ENCODE results near the gene DTNA.
"Not testable (repeated sequence)": the region's sequence is repeated elsewhere in the genome, so short reads cannot be mapped to it uniquely, and the experiment has no call there.

DTNA gene

DNA sequence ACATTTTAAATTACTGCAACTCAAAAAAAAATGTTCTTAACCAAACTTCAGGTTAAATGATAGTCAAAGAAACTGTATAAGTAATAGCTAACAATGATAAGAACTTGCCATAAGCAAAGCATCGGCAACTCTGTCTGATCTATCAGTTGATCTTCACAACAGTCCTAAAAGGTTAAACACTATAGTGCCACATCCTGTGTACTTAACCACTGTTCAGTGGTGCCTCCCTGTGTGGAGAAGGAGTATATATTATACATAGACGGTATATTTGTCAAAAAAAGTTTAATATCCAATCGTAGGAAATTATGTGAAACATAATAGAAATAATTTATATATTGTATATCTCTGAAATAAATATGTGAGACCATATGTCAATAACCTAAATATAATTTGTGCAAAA is 13.0 kb downstream of the DTNA start:
- no peak for DNase-seq (ENCODE audit: low read depth in 4 of 4, low spot score in 1 of 4)

DNA sequence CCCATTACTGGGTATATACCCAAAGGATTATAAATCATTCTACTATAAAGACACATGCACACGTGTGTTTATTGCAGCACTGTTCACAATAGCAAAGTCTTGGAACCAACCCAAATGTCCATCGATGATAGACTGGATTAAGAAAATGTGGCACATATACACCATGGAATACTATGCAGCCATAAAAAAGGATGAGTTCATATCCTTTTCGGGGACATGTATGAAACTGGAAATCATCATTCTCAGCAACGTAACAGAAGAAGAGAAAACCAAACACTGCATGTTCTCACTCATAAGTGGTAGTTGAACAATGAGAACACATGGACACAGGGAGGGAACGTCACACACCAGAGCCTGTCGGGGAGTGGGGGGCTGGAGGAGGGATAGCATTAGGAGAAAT is 15.6 kb downstream of the DTNA start:
- not testable (repeated sequence) for DNase-seq (ENCODE audit: low read depth in 4 of 4, low spot score in 1 of 4)

DNA sequence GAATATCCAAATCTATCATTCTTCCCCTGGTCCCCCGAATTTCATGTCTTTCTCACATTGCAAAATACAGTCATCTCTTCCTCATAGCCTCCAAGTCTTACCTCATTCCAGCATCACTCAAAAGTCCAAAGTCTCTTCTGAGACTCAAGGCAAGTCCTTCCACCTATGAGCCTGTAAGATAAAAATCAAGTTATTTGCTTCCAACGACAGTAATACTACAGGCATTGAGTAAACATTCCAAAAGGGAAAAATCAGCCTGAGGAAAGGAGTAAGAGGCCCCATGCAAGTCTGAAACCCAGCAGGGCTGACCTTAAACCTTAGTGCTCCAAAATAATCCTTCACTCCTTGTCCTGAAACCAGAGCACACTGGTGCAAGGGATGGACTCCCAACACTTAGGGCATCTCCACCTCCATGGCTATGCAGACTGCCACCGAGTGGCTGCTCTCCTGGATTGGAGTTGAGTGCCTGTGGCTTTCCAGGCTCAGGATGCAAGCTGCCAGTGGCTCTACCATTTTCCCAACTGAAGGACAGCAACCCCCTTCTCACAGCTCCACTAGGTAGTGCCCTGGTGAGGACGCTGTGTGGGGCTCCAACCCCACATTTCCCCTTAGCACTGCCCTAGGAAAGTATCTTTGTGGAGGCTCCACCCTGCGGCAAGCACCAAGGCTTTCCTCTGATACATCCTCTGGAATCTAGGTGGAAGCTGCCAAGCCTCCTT is 16.3 kb downstream of the DTNA start:
- DNase-seq (ENCODE audit: low read depth in 4 of 4, low spot score in 1 of 4), result no peak

DNA sequence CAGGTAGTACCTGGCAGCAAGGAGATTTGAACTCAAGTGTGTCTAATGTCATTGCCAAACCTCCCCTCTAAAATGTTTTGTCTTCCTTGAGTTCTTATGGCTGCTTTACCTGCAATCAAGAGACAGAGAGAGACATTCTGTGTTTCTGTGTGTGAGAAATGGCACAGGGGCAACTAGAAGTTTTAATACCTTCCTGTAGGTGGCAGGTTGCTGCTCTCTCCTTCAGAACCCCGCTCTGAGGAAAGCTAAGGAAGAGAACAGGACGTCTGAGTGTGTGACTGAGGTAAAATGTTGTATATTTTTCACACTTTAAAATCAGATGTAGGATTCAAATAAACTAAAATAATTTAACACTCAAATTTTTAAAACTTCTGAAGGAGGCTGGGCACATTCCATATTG is 19.2 kb downstream of the DTNA start:
- DNase-seq (ENCODE audit: low read depth in 4 of 4, low spot score in 1 of 4), result no peak

DNA sequence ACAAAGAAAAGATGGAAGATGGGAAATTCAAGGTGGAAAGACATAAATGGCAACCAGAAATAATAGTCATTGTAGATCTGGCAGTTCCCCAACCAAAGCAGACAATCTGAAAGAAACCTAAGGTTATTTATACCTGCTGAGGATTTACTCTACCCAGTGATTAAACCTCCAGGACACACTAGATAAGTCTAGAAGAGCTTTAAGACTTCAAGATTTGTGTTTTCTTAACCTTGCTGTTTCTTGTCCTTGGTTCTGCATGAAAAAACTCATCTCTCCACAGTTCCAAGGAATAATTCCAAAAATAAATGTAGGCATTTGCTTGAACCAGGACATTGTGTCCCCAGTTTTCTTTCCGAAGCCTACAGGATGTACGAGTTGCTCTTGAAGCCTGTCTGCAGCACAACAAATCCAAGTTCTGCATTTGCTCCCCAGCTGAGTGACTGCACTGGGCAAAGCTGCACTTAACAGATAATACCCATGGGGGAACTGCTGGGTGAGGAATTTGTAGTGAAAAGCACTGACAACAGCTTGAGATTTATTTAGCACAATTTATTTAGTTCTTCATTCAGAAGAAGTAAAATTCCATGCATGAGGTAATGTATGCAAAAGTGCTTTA is 19.8 kb downstream of the DTNA start:
- DNase-seq (ENCODE audit: low read depth in 4 of 4, low spot score in 1 of 4), result no peak

DNA sequence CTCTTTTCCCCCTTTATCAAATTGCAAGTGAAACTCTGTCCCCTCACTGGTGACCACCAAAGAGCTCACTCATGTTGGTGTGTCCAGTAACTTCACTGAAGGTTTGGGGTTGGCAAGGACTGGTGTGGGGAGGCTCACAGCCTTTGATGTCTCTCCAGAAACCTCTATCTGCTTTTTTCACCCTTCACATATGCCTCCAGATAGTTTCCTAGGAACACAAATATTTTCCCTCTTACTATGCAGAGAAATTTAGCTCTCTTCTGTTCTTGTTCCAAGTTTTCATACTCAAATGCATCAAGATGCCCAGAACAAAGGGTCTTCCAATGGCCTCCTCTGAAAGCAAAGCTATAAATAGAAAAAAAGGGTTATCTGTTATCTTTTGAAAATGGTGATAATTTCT is 20.7 kb downstream of the DTNA start:
- DNase-seq (ENCODE audit: low read depth in 4 of 4, low spot score in 1 of 4), result no peak

DNA sequence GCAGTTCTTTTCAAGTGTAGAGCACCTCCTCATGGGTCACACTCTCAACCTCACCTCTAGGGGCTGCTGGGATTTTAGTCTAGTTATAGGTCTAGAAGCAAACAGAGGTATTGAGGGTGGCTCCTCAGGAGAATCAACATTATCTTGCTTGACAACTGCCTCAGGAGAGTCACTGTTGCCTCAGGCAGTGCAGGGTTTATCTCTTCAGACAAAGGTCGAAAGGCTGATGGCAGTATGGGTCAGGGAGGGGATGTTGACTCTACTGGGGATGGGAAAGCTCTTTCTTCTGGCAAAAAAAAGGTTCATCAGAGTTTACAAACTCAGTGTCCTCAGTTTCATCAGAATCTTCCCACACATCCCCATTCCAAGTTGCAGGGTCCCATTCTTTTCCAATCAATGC is 24.0 kb downstream of the DTNA start:
- DNase-seq (ENCODE audit: low read depth in 4 of 4, low spot score in 1 of 4), result no peak

DNA sequence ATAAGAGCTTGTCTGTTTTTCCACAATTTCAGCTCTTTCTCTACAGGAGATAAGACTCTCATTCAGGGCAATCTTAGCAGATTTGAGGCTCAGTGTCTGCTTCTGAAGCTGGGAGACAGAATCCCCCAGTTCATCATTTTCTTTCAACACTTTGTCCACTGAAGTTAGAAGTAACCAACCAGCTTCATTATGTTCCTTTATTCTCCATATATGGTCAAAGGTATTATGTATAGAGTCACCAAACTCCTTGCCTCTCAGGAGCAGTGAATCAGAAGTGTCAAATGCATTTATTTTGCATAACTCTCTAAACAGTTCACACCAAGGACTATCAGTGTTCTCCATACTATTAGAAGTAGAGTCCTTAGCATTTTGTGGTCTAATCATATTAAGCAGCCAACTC is 24.4 kb downstream of the DTNA start:
- DNase-seq (ENCODE audit: low read depth in 4 of 4, low spot score in 1 of 4), result not testable (repeated sequence)

DNA sequence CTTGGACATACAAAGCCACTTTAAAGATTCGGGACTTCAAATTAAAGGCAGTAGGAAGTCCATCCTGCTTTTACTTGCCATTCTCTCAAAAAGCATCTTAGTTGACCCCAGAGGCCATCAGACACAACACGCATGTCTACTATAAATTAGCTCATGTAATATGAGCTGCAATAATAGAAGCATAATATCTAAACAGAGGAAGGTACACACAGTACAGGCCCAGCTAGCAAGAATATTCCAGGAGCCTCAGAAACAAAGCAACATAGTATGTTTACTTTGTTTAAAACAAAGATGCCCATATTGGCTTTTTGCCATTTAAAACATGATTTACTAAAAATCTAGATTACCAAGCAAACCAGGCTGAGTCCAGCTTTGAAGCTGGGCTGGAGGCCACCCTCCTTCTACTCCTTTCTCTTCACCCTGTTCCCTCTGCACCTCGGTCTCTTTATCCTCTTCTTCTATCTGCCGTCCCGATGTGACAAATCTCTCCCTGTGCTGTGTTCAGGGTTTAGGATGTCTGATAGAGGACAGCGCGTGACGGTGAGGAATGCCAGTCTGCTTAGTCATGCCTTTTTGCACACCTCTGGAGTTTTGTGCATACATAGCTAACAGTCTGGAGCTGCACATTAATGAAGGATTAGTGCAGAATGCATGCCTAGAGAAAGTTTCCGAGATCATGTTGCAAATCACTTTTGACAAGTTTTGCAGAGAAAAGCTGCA is 28.2 kb downstream of the DTNA start:
- no peak for DNase-seq (ENCODE audit: low read depth in 4 of 4, low spot score in 1 of 4)

DNA sequence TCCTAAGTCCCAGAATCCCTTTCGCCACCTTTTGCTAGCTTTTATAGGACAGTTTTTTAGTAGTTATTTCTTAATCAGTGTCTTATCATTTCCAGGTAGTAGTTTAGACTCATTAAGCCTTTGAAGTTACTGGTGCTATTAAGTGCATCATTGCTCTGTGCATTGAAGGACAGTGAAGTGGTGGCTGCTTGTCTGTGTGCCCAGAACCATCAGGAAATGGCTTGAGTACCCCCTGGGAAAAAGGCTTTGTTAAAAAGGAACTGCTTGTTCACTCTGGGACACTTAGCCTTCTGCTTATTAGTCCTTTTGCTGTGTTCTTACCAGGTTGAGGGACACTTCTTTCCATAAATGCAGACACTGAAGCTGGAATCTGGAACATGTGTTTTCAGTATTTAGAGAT is 30.0 kb downstream of the DTNA start:
- DNase-seq (ENCODE audit: low read depth in 4 of 4, low spot score in 1 of 4), result no peak

DNA sequence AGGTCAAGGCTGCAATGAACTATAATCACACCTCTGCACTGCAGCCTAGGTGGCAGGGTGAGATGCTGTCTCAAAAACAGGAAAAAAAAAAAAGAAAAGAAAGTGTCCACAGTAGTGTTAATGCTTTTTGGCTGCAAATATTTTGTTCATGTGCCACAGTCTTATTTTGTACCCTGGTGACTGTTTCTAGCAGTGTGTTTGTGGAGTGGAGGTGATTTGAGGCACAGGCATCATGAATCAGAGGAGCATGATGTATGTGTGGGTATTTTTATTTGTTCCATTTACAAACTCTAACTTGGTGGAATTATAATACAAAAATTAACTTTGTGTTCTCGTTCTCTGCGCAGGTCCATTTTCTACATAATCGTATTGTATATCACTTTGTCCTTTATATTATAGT is 30.6 kb downstream of the DTNA start:
- DNase-seq (ENCODE audit: low read depth in 4 of 4, low spot score in 1 of 4), result no peak

DNA sequence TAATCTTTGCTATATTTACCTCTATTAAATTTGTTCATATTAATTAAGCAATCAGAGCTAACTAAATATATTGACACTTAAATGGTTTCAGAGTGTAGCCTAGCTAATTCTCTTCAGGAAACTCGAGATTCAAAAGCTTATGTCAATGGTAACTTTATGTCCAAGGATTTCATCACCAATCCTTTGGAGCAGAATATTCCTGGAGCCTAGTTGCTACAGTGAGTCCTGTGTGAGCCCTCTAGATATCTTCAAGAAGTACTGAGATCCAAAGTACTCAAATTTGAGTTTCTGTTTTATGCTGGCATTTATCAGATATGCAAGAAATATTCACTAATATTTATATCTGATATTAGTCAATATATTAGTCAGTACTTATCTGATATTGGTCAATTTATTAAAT is 31.3 kb downstream of the DTNA start:
- no peak for DNase-seq (ENCODE audit: low read depth in 4 of 4, low spot score in 1 of 4)

DNA sequence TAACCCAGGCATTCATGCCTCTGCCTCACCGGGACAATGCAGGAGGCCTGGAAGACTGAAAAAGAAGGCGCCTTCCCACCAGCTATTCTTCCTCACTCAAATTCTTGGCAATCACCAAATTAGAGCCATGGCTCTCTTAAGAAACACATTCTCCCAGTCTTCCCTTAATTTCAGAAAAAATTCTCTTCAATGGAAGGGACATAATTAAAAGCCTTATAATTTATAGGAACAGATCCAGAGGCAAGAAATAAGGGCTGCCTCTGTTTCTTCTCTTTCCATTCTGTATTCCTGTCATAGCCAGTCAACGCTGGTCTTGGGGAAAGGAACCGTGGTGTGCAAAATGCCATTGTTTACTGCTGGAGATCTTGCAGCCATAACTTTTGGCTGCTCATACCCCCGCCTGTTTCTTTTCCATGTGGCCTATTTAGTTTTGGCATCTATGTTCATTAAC is 32.8 kb downstream of the DTNA start:
- DNase-seq (ENCODE audit: low read depth in 4 of 4, low spot score in 1 of 4), result no peak

DNA sequence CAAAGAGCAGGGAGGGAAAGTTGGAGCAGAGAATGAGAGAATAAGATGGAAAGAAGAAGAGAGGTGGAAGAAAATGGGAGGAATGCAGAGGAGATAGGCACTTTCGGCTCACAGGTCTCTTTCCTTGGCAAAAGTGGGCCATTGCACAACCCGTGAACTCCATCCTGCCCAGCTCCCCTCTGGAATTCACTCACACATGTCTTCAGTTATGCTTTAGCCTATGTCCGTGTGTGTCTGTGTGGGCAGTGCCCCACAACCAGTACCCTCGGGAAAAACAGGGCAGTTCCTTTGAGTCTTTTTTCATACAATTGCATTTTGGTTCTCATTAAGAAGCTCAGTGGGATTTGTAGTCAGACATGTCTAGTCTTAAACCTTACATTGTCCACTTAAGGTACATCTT is 34.5 kb downstream of the DTNA start:
- no peak for DNase-seq (ENCODE audit: low read depth in 4 of 4, low spot score in 1 of 4)

DNA sequence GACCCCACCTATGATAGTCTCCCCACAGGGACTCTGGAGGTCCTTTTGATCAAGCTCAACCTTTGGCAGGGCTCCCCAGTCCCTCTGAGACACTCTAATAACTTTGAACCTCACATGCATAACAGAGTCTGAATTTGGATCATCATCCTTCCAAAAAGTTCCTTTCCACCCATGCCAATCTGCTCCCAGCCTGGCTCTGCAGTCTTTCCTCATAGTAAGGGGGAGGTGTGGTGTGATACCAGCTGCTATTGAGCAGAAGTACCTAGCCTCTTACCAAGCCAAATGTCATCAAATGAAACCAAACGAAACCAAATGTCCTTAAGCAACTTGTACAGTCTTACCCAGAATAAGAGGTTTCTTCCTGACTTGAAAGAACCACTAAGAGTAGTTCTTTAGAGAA is 36.5 kb downstream of the DTNA start:
- no peak for DNase-seq (ENCODE audit: low read depth in 4 of 4, low spot score in 1 of 4)

DNA sequence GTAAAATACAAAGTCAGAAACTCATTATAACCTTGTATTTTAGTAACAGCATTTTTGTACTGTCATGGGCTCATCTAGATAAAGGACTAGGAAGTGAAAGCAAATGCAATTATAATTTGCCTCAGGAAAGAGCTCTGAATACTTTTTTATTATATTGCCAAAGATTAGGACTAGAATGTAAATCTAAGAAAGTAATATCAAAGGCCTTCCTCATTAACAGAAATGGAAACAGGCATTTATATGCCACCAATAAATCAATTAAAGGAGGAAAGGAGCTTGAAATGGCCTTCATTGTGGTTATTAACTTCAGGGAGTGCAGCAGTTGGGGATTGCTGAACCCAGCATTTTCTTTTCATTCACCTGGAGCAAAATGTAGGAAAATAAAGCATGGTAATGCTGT is 39.6 kb downstream of the DTNA start:
- no peak for DNase-seq (ENCODE audit: low read depth in 4 of 4, low spot score in 1 of 4)

DNA sequence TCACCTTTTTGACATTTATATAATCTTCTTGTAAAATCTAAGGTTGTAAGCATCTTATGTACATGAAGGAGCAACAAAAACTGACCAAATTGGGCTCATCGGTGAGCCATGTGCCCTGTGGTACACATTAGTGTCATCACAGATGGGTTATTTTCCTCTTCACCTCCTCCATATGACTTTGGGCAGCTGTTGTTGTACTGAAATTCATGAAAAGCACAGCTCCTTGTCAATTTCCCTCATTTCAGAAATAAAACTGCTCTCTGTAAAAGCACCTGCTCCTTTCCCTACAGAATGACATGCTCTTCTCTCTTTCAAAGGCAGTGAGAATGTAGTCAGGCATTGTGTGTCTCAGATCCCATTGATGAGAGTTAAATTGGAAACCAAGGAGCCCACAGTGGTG is 42.0 kb downstream of the DTNA start:
- no peak for DNase-seq (ENCODE audit: low read depth in 4 of 4, low spot score in 1 of 4)

DNA sequence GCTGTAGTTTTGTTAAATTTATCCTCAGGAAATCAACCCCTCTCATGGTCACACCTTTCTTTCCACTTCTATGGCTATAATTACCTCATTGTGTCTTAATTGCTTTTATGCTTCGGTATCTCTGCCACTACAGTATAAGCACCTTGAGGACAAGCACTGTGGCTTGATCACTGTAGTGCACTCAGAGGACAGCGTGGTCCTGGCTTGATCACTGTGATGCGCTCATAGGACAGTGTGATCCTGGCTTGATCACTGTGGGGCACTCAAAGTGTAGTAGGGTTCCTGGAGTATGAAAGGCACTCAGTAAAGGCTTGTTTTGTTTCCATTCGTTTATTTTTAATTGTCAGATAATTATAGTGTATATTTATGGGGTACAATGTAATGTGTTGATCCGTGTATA is 44.2 kb downstream of the DTNA start:
- no peak for DNase-seq (ENCODE audit: low read depth in 4 of 4, low spot score in 1 of 4)

DNA sequence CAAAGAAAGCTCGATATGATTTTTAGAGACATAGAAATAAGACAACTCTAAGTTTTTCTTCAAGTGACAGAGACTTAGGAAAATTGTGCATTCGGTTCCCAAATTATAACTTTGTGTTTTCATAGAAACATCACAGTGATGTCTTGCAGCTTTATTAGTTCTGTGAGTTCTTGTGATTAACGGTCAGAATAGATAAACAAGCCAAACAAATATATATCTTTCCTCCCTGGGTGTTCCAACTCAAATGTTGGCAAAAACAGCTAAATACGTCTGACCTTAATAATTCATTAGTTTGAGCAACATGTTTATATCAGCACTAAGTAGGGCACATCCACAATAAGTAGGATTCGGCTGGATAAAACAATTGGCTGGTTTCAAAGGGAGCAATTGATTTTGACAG is 47.6 kb downstream of the DTNA start:
- no peak for DNase-seq (ENCODE audit: low read depth in 4 of 4, low spot score in 1 of 4)

DNA sequence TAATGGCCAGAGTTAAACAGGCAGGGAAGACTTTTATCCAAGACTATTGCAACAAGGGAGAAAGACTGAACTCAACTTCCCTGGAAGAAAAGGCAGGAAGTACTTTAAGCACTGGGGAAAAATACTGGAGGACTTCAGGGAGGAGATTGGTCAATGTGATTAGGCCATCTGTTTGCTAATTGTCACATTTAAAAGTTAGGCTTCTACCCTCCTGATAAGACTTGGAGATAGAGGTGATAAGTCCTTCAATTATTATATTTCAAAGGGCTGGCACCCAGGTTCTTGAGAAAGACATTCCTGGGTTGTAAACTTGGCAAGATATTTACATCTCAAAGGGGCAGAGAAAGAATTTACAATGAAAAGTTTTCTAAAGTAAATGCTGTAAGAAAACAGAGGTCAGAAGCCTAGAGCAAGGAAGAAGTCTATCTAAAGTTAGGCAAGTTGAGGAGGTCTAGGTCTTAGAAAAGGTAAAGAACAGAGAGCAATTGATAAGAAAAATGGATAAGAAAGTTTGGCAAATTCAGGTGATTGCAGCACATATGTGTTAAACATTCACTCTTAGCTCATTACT is 48.4 kb downstream of the DTNA start:
- DNase-seq (ENCODE audit: low read depth in 4 of 4, low spot score in 1 of 4), result no peak

DNA sequence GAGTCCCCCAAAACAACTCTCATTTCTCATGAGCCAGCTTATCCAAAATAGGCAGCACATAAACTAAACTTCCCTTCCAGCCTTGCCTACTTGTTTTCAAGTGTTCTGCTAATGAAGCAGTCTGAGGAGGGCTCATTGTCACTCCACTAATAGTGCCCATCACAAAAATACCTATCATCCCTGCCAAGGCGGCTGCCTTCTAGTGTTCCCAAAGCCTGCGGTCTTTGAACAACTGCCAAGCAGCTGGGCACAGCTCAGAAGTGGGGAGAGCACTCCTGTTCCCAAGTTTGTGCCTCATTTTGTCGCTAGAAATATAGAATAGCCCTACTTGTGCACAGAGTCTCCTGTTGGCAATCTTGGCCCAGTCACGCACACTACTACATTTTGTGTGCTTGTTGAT is 50.3 kb downstream of the DTNA start:
- DNase-seq (ENCODE audit: low read depth in 4 of 4, low spot score in 1 of 4), result no peak

DNA sequence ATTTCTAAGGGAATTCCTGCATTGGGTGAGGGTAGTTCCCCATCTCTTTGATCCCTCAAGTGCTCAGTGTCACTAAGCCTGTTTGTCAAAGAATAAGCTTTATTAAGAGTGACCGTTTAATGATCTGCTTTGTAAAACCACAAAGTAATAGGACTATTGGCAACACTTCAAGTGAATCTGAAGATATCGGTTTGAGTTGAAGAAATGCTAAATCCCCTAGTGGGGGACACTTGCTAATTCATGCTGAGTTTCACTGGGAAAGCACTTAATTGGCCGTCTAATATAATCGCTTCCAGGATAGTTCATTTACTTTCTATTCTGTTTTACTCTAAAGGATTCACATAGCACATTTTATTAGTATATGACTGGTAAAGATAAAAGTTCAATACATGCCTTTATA is 54.4 kb downstream of the DTNA start:
- DNase-seq (ENCODE audit: low read depth in 4 of 4, low spot score in 1 of 4), result no peak
